Measurements from ENCODE around the gene AGBL3. TPM values are rescaled to one million over a fixed set of nuclear protein-coding genes. Genes with fewer than 3 reads are reported as not detected.

The AGBL3 gene
- total and polyA plus RNA-seq, 9 of the 15 experiments (the other 6 are each of a cell fraction or from before 2014, with no cell fraction given), result 0.54 to 2.9 (median 1.7) TPM

DNA sequence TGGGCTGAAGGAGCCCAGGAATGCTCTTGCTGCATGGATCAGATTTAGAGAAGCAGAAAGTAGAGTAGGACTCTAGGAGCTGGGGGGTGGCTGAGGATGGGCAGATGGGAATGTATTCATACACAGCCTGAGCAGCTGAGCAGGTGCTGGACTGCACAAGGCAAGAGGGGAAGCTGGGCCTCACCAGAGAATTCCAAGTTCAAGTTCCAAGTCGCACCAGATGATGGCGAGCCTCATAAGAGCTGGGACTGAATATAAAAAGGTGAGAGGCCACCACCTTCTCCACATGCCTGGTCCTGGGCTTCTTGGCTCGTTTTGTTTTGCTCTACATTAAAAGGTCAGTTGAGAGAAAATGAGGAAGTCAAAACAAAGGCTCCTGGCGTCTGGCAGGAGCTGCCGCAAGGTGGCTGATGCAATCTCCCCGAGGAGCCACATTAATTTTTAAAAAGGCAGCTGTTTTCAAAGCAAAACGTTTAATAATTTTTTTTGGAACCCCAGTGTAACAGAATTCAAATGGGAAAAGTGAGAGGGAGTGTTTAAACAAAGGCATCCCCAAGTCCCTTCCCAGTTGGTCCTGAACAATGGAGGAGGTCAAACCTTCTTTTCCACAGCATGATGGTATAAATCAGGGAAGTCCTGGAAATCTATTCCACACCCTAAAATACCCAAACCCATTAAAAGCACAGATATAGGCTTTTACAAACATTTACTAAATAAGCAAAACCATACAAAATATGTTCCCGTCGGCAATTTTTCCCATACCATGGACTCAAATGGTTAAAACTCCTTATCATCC is 174.7 kb downstream of the AGBL3 start (continued):
- TF ChIP-seq LEF1 (IDR thresholded peaks at IDR 0.05) (peak; percentile 35; the same call in 1 of the 2 replicates), NFE2 (IDR thresholded peaks at IDR 0.05; ENCODE audit: low read depth) (no peak), ZBTB17 (CRISPR knock-in tag; IDR thresholded peaks at IDR 0.05) (no peak), BRF1 (IDR thresholded peaks at IDR 0.05; ENCODE audit: borderline replicate concordance, extremely low read depth, insufficient read length) (no peak), SAFB2 (IDR thresholded peaks at IDR 0.05; ENCODE audit: borderline replicate concordance, low read depth, low read length, severe bottlenecking) (no peak), SNRNP70 (optimal IDR thresholded peaks at IDR 0.05; ENCODE audit: low read depth, low read length) (no peak), HDAC2 (IDR thresholded peaks at IDR 0.05) (no peak), ZNF324 (CRISPR knock-in tag; IDR thresholded peaks at IDR 0.05) (peak; percentile 59; the same call in 1 of the 2 replicates), ZNF232 (CRISPR knock-in tag; IDR thresholded peaks at IDR 0.05) (no peak), NR3C1 (CRISPR knock-in tag; IDR thresholded peaks at IDR 0.05) (no peak), RBFOX2 (IDR thresholded peaks at IDR 0.05; ENCODE audit: low read depth, low read length) (no peak; the same call in 1 of the 2 replicates), ETV1 (tag; conservative IDR thresholded peaks at IDR 0.05; ENCODE audit: low read depth) (no peak), ZNF143 (CRISPR knock-in tag; IDR thresholded peaks at IDR 0.05) (0 out of 2 replicates have a peak, but pooled peaks have one; percentile 42), NFIX (CRISPR knock-in tag; IDR thresholded peaks at IDR 0.05; ENCODE audit: low read depth) (no peak), SMAD4 (CRISPR knock-in tag; conservative IDR thresholded peaks at IDR 0.05) (peak; percentile 99), CTBP1 (IDR thresholded peaks at IDR 0.05; ENCODE audit: borderline replicate concordance) (peak; percentile 33; the same call in 1 of the 2 replicates), MYNN (IDR thresholded peaks at IDR 0.05) (no peak), MYNN (CRISPR knock-in tag; IDR thresholded peaks at IDR 0.05) (no peak), SRSF9 (IDR thresholded peaks at IDR 0.05; ENCODE audit: borderline replicate concordance, low read depth, low read length) (no peak), SREBF1 (IDR thresholded peaks at IDR 0.05; ENCODE audit: borderline replicate concordance, low read depth, low read length) (no peak), BCOR (IDR thresholded peaks at IDR 0.05) (no peak)
- TF ChIP-seq, protein P1, sequence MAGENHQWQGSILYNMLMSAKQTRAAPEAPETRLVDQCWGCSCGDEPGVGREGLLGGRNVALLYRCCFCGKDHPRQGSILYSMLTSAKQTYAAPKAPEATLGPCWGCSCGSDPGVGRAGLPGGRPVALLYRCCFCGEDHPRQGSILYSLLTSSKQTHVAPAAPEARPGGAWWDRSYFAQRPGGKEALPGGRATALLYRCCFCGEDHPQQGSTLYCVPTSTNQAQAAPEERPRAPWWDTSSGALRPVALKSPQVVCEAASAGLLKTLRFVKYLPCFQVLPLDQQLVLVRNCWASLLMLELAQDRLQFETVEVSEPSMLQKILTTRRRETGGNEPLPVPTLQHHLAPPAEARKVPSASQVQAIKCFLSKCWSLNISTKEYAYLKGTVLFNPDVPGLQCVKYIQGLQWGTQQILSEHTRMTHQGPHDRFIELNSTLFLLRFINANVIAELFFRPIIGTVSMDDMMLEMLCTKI (IDR thresholded peaks at IDR 0.05; ENCODE audit: partially characterized antibody), result no peak
- TF ChIP-seq, protein P2, sequence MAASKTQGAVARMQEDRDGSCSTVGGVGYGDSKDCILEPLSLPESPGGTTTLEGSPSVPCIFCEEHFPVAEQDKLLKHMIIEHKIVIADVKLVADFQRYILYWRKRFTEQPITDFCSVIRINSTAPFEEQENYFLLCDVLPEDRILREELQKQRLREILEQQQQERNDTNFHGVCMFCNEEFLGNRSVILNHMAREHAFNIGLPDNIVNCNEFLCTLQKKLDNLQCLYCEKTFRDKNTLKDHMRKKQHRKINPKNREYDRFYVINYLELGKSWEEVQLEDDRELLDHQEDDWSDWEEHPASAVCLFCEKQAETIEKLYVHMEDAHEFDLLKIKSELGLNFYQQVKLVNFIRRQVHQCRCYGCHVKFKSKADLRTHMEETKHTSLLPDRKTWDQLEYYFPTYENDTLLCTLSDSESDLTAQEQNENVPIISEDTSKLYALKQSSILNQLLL (CRISPR knock-in tag; IDR thresholded peaks at IDR 0.05; ENCODE audit: borderline replicate concordance), result no peak
- TF ChIP-seq, protein P3, sequence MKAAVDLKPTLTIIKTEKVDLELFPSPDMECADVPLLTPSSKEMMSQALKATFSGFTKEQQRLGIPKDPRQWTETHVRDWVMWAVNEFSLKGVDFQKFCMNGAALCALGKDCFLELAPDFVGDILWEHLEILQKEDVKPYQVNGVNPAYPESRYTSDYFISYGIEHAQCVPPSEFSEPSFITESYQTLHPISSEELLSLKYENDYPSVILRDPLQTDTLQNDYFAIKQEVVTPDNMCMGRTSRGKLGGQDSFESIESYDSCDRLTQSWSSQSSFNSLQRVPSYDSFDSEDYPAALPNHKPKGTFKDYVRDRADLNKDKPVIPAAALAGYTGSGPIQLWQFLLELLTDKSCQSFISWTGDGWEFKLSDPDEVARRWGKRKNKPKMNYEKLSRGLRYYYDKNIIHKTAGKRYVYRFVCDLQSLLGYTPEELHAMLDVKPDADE (conservative IDR thresholded peaks at IDR 0.05; ENCODE audit: control insufficient read depth, low read depth, low read length), result no peak
- TF ChIP-seq, protein P4, sequence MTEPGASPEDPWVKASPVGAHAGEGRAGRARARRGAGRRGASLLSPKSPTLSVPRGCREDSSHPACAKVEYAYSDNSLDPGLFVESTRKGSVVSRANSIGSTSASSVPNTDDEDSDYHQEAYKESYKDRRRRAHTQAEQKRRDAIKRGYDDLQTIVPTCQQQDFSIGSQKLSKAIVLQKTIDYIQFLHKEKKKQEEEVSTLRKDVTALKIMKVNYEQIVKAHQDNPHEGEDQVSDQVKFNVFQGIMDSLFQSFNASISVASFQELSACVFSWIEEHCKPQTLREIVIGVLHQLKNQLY (CRISPR knock-in tag; conservative IDR thresholded peaks at IDR 0.05), result no peak
